ENCODE data around the gene OR51G1.

OR51G1 gene

DNA sequence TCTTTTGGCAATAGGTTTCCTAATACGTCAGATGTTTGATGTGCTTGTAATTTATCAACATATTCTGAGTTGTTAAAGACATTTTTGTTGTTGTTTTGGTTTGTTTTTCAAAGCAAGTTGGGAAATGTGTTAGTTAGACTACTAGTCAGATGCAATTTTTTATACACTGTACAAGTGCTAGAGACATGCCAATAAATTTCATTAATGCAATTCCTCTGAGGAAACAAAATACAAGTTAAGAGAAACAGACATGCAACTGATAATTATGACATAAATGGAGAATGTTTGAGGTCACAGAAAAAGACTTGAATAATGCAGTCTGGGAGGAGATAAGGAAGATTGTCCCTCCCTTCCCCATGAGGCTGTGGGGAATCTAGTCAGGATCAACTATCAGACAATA, 36.5 kb downstream of the OR51G1 start:
- Histone ChIP-seq H3K36me3 (replicated peaks in 1 of 2; ENCODE audit: control insufficient read depth in 2 of 2, insufficient read depth in 2 of 2, low read length in 2 of 2) (no peaks in the 10 kb centered on the region), H2BK15ac (ENCODE audit: low read length) (no peak overlapping the region), H2BK120ac (ENCODE audit: low read depth, low read length) (no peak overlapping the region), H3K27ac (replicated peaks; ENCODE audit: low read length) (no peak overlapping the region), H3K4ac (ENCODE audit: low read length) (no peak overlapping the region), H3K4me3 (ENCODE audit: low read length in 2 of 2) (no peak overlapping the region), H3K4me1 (ENCODE audit: control insufficient read depth in 2 of 2, insufficient read depth in 1 of 2, low read depth in 1 of 2, low read length in 2 of 2) (no peaks in the 10 kb centered on the region), H3K79me1 (ENCODE audit: low read depth, low read length) (no peaks in the 10 kb centered on the region), H2AFZ (ENCODE audit: low read length) (no peak overlapping the region), H2BK12ac (ENCODE audit: low read length) (no peak overlapping the region), H3K14ac (ENCODE audit: low read length) (no peak overlapping the region), H2BK5ac (ENCODE audit: low read length) (no peak overlapping the region), H3K27me3 (ENCODE audit: control insufficient read depth in 3 of 3, insufficient read depth in 3 of 3, low read depth in 1 of 3, low read length in 3 of 3) (no peaks in the 10 kb centered on the region), H4K8ac (ENCODE audit: low read depth, low read length) (no peak overlapping the region), H3K23ac (ENCODE audit: low read depth, low read length, poor library complexity) (no peak overlapping the region), H2AK5ac (ENCODE audit: low read depth, low read length) (no peak overlapping the region), H4K91ac (ENCODE audit: low read depth, low read length, poor library complexity) (no peak overlapping the region), H3K4me2 (ENCODE audit: insufficient read depth, low read length, poor library complexity, severe bottlenecking) (no peak overlapping the region), H3K18ac (ENCODE audit: low read length) (no peak overlapping the region), H3K9me3 (replicated peaks in 1 of 2; ENCODE audit: control insufficient read depth in 2 of 2, insufficient read depth in 1 of 2, low read depth in 1 of 2, low read length in 2 of 2) (no peaks in the 10 kb centered on the region), H3K9ac (ENCODE audit: low read depth, low read length, poor library complexity) (no peak overlapping the region)
- no CpG with 5 or more reads among the region's 1 CpG for WGBS, 2 donors (ENCODE audit: extremely low coverage in 2 of 2, insufficient read length in 2 of 2, insufficient replicate concordance in 1 of 2)
- no peak for DNase-seq (ENCODE audit: low spot score)

DNA sequence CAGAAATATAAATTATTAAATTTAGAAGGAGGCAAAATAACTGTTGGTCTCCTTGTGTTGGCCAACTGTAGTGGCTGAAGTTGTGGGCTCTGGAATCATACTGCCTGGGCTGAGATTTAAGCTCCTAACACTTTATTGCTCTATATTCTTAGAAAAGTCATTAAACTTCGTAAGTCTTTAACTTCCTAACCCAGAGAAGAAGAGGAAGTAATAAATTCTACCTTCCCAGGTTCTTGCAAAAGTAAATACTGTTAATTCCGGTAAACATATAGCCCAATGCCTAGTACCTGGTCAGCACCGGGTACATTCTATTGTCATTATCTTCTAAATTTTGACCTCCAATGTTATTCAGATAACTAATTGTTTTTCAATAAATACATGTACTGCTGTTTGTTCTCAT, 38.0 kb downstream of the OR51G1 start:
- Histone ChIP-seq H3K79me1 (ENCODE audit: low read depth, low read length) (no peaks in the 10 kb centered on the region), H3K36me3 (replicated peaks in 1 of 2; ENCODE audit: control insufficient read depth in 2 of 2, insufficient read depth in 2 of 2, low read length in 2 of 2) (no peaks in the 10 kb centered on the region), H2AK5ac (ENCODE audit: low read depth, low read length) (no peak overlapping the region), H3K4me3 (ENCODE audit: low read length in 2 of 2) (no peak overlapping the region), H4K91ac (ENCODE audit: low read depth, low read length, poor library complexity) (no peak overlapping the region), H2AFZ (ENCODE audit: low read length) (no peak overlapping the region), H3K4ac (ENCODE audit: low read length) (no peak overlapping the region), H3K9me3 (replicated peaks in 1 of 2; ENCODE audit: control insufficient read depth in 2 of 2, insufficient read depth in 1 of 2, low read depth in 1 of 2, low read length in 2 of 2) (no peaks in the 10 kb centered on the region), H2BK15ac (ENCODE audit: low read length) (no peak overlapping the region), H2BK12ac (ENCODE audit: low read length) (no peak overlapping the region), H2BK5ac (ENCODE audit: low read length) (no peak overlapping the region), H3K14ac (ENCODE audit: low read length) (no peak overlapping the region), H3K23ac (ENCODE audit: low read depth, low read length, poor library complexity) (no peak overlapping the region), H3K4me1 (ENCODE audit: control insufficient read depth in 2 of 2, insufficient read depth in 1 of 2, low read depth in 1 of 2, low read length in 2 of 2) (no peaks in the 10 kb centered on the region), H3K4me2 (ENCODE audit: insufficient read depth, low read length, poor library complexity, severe bottlenecking) (no peak overlapping the region), H3K18ac (ENCODE audit: low read length) (no peak overlapping the region), H2BK120ac (ENCODE audit: low read depth, low read length) (no peak overlapping the region), H3K9ac (ENCODE audit: low read depth, low read length, poor library complexity) (no peak overlapping the region), H4K8ac (ENCODE audit: low read depth, low read length) (no peak overlapping the region), H3K27me3 (ENCODE audit: control insufficient read depth in 3 of 3, insufficient read depth in 3 of 3, low read depth in 1 of 3, low read length in 3 of 3) (no peaks in the 10 kb centered on the region), H3K27ac (replicated peaks; ENCODE audit: low read length) (no peak overlapping the region)
- DNase-seq (ENCODE audit: low spot score), result no peak
- no CpG with 5 or more reads among the region's 3 CpGs for WGBS, 2 donors (ENCODE audit: extremely low coverage in 2 of 2, insufficient read length in 2 of 2, insufficient replicate concordance in 1 of 2)

DNA sequence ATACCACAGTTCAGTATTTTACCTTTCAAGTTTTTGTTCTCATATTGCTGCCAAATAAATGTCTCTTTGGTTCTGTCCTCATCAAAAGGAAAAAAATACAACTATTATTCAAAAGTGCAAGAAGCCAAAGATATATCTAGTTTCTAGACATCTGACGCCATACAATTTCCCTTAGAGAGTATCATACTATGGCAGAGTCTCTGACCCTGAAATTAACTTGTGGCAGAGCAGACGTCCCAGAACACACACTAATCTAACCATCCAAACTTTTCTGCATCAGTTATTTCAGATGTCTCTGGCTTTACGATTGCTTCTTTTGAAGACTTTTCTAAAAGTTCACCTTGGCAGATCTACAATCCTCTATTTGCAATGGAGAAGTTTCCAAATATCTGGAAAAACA, 39.8 kb downstream of the OR51G1 start:
- H2AK5ac ChIP-seq (ENCODE audit: low read depth, low read length), result no peak overlapping the region
- no CpG with 5 or more reads among the region's 3 CpGs for WGBS, 2 donors (ENCODE audit: extremely low coverage in 2 of 2, insufficient read length in 2 of 2, insufficient replicate concordance in 1 of 2)
- no peak overlapping the region for H3K14ac ChIP-seq (ENCODE audit: low read length)
- no peak overlapping the region for H4K8ac ChIP-seq (ENCODE audit: low read depth, low read length)
- H3K4me2 ChIP-seq (ENCODE audit: insufficient read depth, low read length, poor library complexity, severe bottlenecking), result no peak overlapping the region
- no peak overlapping the region for H3K23ac ChIP-seq (ENCODE audit: low read depth, low read length, poor library complexity)
- H3K4me1 ChIP-seq (ENCODE audit: control insufficient read depth in 2 of 2, insufficient read depth in 1 of 2, low read depth in 1 of 2, low read length in 2 of 2), result no peaks in the 10 kb centered on the region
- no peak overlapping the region for H3K4ac ChIP-seq (ENCODE audit: low read length)
- no peaks in the 10 kb centered on the region for H3K79me1 ChIP-seq (ENCODE audit: low read depth, low read length)
- H3K27ac ChIP-seq (replicated peaks; ENCODE audit: low read length), result no peak overlapping the region
- no peak overlapping the region for H3K9ac ChIP-seq (ENCODE audit: low read depth, low read length, poor library complexity)
- H3K9me3 ChIP-seq (replicated peaks in 1 of 2; ENCODE audit: control insufficient read depth in 2 of 2, insufficient read depth in 1 of 2, low read depth in 1 of 2, low read length in 2 of 2), result no peaks in the 10 kb centered on the region
- no peak overlapping the region for H4K91ac ChIP-seq (ENCODE audit: low read depth, low read length, poor library complexity)
- H2BK15ac ChIP-seq (ENCODE audit: low read length), result no peak overlapping the region
- H3K4me3 ChIP-seq (ENCODE audit: low read length in 2 of 2), result no peak overlapping the region
- H2AFZ ChIP-seq (ENCODE audit: low read length), result no peak overlapping the region
- no peak overlapping the region for H3K18ac ChIP-seq (ENCODE audit: low read length)
- H3K36me3 ChIP-seq (replicated peaks in 1 of 2; ENCODE audit: control insufficient read depth in 2 of 2, insufficient read depth in 2 of 2, low read length in 2 of 2), result no peaks in the 10 kb centered on the region
- H3K27me3 ChIP-seq (ENCODE audit: control insufficient read depth in 3 of 3, insufficient read depth in 3 of 3, low read depth in 1 of 3, low read length in 3 of 3), result no peaks in the 10 kb centered on the region
- H2BK120ac ChIP-seq (ENCODE audit: low read depth, low read length), result no peak overlapping the region
- H2BK12ac ChIP-seq (ENCODE audit: low read length), result no peak overlapping the region
- no peak overlapping the region for H2BK5ac ChIP-seq (ENCODE audit: low read length)
- no peak for DNase-seq (ENCODE audit: low spot score)

DNA sequence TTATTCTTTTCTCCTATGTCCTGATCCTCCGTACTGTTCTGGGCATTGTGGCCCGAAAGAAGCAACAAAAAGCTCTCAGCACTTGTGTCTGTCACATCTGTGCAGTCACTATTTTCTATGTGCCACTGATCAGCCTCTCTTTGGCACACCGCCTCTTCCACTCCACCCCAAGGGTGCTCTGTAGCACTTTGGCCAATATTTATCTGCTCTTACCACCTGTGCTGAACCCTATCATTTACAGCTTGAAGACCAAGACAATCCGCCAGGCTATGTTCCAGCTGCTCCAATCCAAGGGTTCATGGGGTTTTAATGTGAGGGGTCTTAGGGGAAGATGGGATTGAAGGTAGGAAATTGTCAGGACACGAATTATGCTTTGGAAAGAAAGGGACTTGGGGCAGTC, 41.6 kb downstream of the OR51G1 start:
- H4K91ac ChIP-seq (ENCODE audit: low read depth, low read length, poor library complexity), result no peak overlapping the region
- H4K8ac ChIP-seq (ENCODE audit: low read depth, low read length), result no peak overlapping the region
- no peak for DNase-seq (ENCODE audit: low spot score)
- no CpG with 5 or more reads among the region's 5 CpGs for WGBS, 2 donors (ENCODE audit: extremely low coverage in 2 of 2, insufficient read length in 2 of 2, insufficient replicate concordance in 1 of 2)
- no peaks in the 10 kb centered on the region for H3K79me1 ChIP-seq (ENCODE audit: low read depth, low read length)
- H3K14ac ChIP-seq (ENCODE audit: low read length), result no peak overlapping the region
- peak overlapping the region in 1 of 2 donors; percentile 2 for H3K4me3 ChIP-seq (ENCODE audit: low read length in 2 of 2)
- no peak overlapping the region for H2AFZ ChIP-seq (ENCODE audit: low read length)
- no peak overlapping the region for H2BK12ac ChIP-seq (ENCODE audit: low read length)
- no peaks in the 10 kb centered on the region for H3K36me3 ChIP-seq (replicated peaks in 1 of 2; ENCODE audit: control insufficient read depth in 2 of 2, insufficient read depth in 2 of 2, low read length in 2 of 2)
- no peak overlapping the region for H2BK15ac ChIP-seq (ENCODE audit: low read length)
- no peak overlapping the region for H2BK120ac ChIP-seq (ENCODE audit: low read depth, low read length)
- H3K4me1 ChIP-seq (ENCODE audit: control insufficient read depth in 2 of 2, insufficient read depth in 1 of 2, low read depth in 1 of 2, low read length in 2 of 2), result no peaks in the 10 kb centered on the region
- no peak overlapping the region for H3K4ac ChIP-seq (ENCODE audit: low read length)
- H2AK5ac ChIP-seq (ENCODE audit: low read depth, low read length), result no peak overlapping the region
- no peaks in the 10 kb centered on the region for H3K9me3 ChIP-seq (replicated peaks in 1 of 2; ENCODE audit: control insufficient read depth in 2 of 2, insufficient read depth in 1 of 2, low read depth in 1 of 2, low read length in 2 of 2)
- no peak overlapping the region for H3K4me2 ChIP-seq (ENCODE audit: insufficient read depth, low read length, poor library complexity, severe bottlenecking)
- H3K23ac ChIP-seq (ENCODE audit: low read depth, low read length, poor library complexity), result no peak overlapping the region
- no peak overlapping the region for H2BK5ac ChIP-seq (ENCODE audit: low read length)
- H3K27ac ChIP-seq (replicated peaks; ENCODE audit: low read length), result no peak overlapping the region
- no peak overlapping the region for H3K18ac ChIP-seq (ENCODE audit: low read length)
- no peak overlapping the region for H3K9ac ChIP-seq (ENCODE audit: low read depth, low read length, poor library complexity)
- H3K27me3 ChIP-seq (ENCODE audit: control insufficient read depth in 3 of 3, insufficient read depth in 3 of 3, low read depth in 1 of 3, low read length in 3 of 3), result no peaks in the 10 kb centered on the region

All from neuronal stem cell (in vitro differentiated cells).